HepG2 (cell line): ENCODE results near the gene HMCN2. TPM values are rescaled to one million over a fixed set of nuclear protein-coding genes. Genes with fewer than 3 reads are reported as not detected.

Source experiments
- ARID4A ChIP-seq: sonication (generic); formaldehyde crosslinking; IDR thresholded peaks from 2 replicates; pipeline ENCODE4 v1.5.0; 2020; ENCODE audit warnings: mild to moderate bottlenecking, missing genetic modification reagents, borderline replicate concordance
- CSRNP1 ChIP-seq: sonication (generic); formaldehyde crosslinking; IDR thresholded peaks from 2 replicates; pipeline ENCODE4 v1.8.1; 2023; ENCODE audit warnings: mild to moderate bottlenecking, missing genetic modification reagents
- HNRNPLL ChIP-seq: fragments of 200-400 bp; formaldehyde crosslinking; IDR thresholded peaks from 2 replicates; pipeline ENCODE4 v1.6.1; 2017; ENCODE audit warnings: mild to moderate bottlenecking, low read depth, low read length; ENCODE audit not compliant: poor library complexity, severe bottlenecking
- MNT ChIP-seq: fragments of 450-650 bp; IDR thresholded peaks from 2 replicates; pipeline ENCODE4 v1.6.1; 2016
- THAP9 ChIP-seq: sonication (generic); formaldehyde crosslinking; IDR thresholded peaks from 2 replicates; pipeline ENCODE4; 2020; ENCODE audit warnings: missing genetic modification reagents, mild to moderate bottlenecking, borderline replicate concordance
- ZFP37 ChIP-seq: sonication (generic); formaldehyde crosslinking; IDR thresholded peaks from 2 replicates; pipeline ENCODE4 v1.4.0; 2020; ENCODE audit warnings: missing genetic modification reagents, borderline replicate concordance
- ZNF10 ChIP-seq: sonication (generic); formaldehyde crosslinking; IDR thresholded peaks from 2 replicates; pipeline ENCODE4 v1.4.0; 2020; ENCODE audit warnings: mild to moderate bottlenecking, low read depth, missing genetic modification reagents, borderline replicate concordance
- ZNF609 ChIP-seq: sonication (generic); formaldehyde crosslinking; IDR thresholded peaks from 2 replicates; pipeline ENCODE4 v1.4.0; 2020; ENCODE audit warnings: mild to moderate bottlenecking, missing genetic modification reagents, borderline replicate concordance
- ZNF652 ChIP-seq: IDR thresholded peaks from 2 replicates; pipeline ENCODE4 v1.6.1; 2016; ENCODE audit warnings: low read depth, borderline replicate concordance
- ZNF670 ChIP-seq: sonication (generic); formaldehyde crosslinking; IDR thresholded peaks from 2 replicates; pipeline ENCODE4 v1.8.0; 2022; ENCODE audit warnings: mild to moderate bottlenecking, missing genetic modification reagents, borderline replicate concordance
- ZNF720 ChIP-seq: sonication (generic); formaldehyde crosslinking; IDR thresholded peaks from 2 replicates; pipeline ENCODE4 v1.4.0; 2020; ENCODE audit warnings: missing genetic modification reagents
- polyA plus RNA-seq, 8 experiments: library from polyadenylated mRNA; depleted of rRNA in 3 of 8; stranded (reverse) in 7 of 8; unstranded in 1 of 8; fragments of >200 nt; fragmentation: Illumina TruSeq in 4 of 8; extraction: Trizol in 4 of 8; gene quantifications; 2 replicates each; pipeline versions ENCODE4 v1.2.1 to v1.2.3, GENCODE V29; 2011 to 2016; ENCODE audit warnings: low read depth in 4 of 8, missing spikeins in 1 of 8, mixed read lengths in 1 of 8; ENCODE audit not compliant: insufficient read depth in 1 of 8
- total RNA-seq, 5 experiments: library from RNA; depleted of rRNA; stranded (reverse); fragments of >200 nt; fragmentation: Illumina TruSeq; extraction: Trizol; gene quantifications; 2 replicates each; pipeline ENCODE4 v1.2.3, GENCODE V29; 2016; ENCODE audit warnings: low read depth in 1 of 5

The HMCN2 gene
- total and polyA plus RNA-seq, 2 of the 13 experiments (the other 11 are each of a cell fraction or from before 2014, with no cell fraction given) = 0.09 TPM; not detected in 1

GRCh38 chr9:130450344-130451003, 184.9 kb downstream of the HMCN2 start (continued):
- TF ChIP-seq MNT (peak; percentile 77), ZNF609 (CRISPR knock-in tag) (peak; percentile 87), ZNF10 (no peak), ZFP37 (CRISPR knock-in tag) (peak; percentile 96; the same call in 1 of the 2 replicates), HNRNPLL (no peak), ARID4A (peak; percentile 84; the same call in 1 of the 2 replicates), ZNF652 (CRISPR knock-in tag) (peak; percentile 15; the same call in 1 of the 2 replicates), CSRNP1 (peak; percentile 80; the same call in 1 of the 2 replicates), ZNF670 (CRISPR knock-in tag) (peak; percentile 44; the same call in 1 of the 2 replicates), THAP9 (CRISPR knock-in tag) (peak; percentile 81; the same call in 1 of the 2 replicates), ZNF720 (CRISPR knock-in tag) (no peak)
